ENCODE results near the gene UBE2G2. TPM values are rescaled to one million over a fixed set of nuclear protein-coding genes. Genes with fewer than 3 reads are reported as not detected.

The UBE2G2 gene
- total RNA-seq, 3 donors from 2014 or later = 64.2 to 85.4 (median 66.8) TPM

DNA sequence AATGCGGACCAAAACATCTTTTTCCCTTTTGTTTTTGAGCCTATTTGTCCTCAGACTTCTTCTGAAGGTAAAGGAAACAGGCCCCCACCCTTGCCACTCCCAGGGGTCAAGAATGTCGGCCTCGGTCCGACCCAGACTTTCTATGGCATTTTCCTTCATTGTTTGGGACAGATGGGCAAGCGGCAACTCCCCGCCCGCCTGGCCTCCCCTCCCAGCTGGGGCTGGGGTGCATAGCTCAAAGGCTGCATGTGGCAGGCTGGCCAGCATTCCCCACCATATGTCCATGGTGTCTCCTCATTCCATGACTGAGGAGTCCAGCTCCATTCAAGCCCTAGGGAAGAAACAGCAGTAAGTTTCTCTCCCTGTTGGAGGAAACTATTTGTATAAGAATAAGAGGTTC is 60.9 kb downstream of the UBE2G2 start:
- intact Hi-C loops (cut with DNase I, micrococcal nuclease) = no loop called here
- Histone ChIP-seq H3K36me3 (ENCODE audit: low read depth) (no peaks in the 10 kb centered on the region), H3K4me1 (ENCODE audit: low read depth) (no peaks in the 10 kb centered on the region), H3K4me3 (no peak overlapping the region), H3K9me3 (peaks cover 10% of the 10 kb centered on the region)
- no peak for TF ChIP-seq CTCF (IDR thresholded peaks at IDR 0.05)
- DNase-seq (no peak), ATAC-seq (no peak)

- no peak for ATAC-seq
- TF ChIP-seq CTCF (IDR thresholded peaks at IDR 0.05) = no peak
- intact Hi-C loops (cut with DNase I, micrococcal nuclease) = no loop called here
Measured at GRCh38 chr21:44739316-44739715, 62.3 kb downstream of the UBE2G2 start.

GRCh38 chr21:44738621-44739020 is 63.0 kb downstream of the UBE2G2 start:
- no peaks in the 10 kb centered on the region for H3K4me1 ChIP-seq (ENCODE audit: low read depth)
- no peak for TF ChIP-seq CTCF (IDR thresholded peaks at IDR 0.05)
- no peak for DNase-seq
- intact Hi-C loops (cut with DNase I, micrococcal nuclease) = no loop called here
- H3K4me3 ChIP-seq = no peak overlapping the region
- H3K9me3 ChIP-seq = peaks cover 10% of the 10 kb centered on the region
- ATAC-seq = no peak
- H3K36me3 ChIP-seq (ENCODE audit: low read depth) = no peaks in the 10 kb centered on the region

More at GRCh38 chr21:44739316-44739715, 62.3 kb downstream of the UBE2G2 start:
- Histone ChIP-seq H3K4me3 (no peak overlapping the region), H3K4me1 (ENCODE audit: low read depth) (no peaks in the 10 kb centered on the region), H3K9me3 (peaks cover 10% of the 10 kb centered on the region), H3K36me3 (ENCODE audit: low read depth) (no peaks in the 10 kb centered on the region)
- DNase-seq = no peak

GRCh38 chr21:44737706-44738354 is 63.8 kb downstream of the UBE2G2 start:
- intact Hi-C loops (cut with DNase I, micrococcal nuclease) = no loop called here
- H3K4me3 ChIP-seq = no peak overlapping the region
- no peaks in the 10 kb centered on the region for H3K36me3 ChIP-seq (ENCODE audit: low read depth)
- ATAC-seq (no peak), DNase-seq (no peak)
- TF ChIP-seq CTCF (IDR thresholded peaks at IDR 0.05) = no peak
- H3K9me3 ChIP-seq = peaks cover 10% of the 10 kb centered on the region
- H3K4me1 ChIP-seq (ENCODE audit: low read depth) = no peaks in the 10 kb centered on the region

DNA sequence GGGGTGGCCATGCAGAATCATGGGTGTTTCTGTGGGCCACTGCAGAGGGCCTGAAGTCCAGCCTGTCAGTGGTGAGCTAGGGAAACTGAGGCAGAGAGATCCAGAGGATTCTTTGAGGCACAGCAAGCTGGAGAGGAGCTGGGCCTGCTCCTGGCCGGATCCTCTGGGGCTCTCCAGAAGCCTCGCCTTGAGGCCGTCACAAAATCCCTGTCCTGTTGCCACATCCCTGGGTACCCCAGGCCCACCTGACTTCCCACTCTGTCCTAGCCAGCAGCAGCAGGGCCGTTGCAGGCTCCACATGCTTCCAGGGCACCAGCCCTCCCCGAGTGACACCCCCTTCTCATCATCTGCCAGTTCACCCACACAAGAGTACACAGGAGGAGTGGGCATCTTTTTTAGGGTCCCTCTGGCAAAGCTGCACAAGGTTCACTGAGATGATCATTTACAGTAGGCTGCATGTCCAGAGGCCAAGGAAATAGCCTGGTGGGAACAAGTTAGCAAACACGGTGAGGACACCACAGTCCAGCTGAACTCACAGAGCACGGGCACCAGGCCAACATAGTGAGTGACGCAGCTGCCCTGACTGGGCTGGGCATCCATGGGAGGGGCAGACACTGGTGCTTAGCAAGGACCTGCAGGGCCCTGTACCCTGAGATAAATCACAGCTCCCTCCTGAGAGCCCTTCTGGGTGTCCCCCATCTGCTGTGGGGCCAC is 65.2 kb downstream of the UBE2G2 start:
- H3K4me1 ChIP-seq (ENCODE audit: low read depth) = no peaks in the 10 kb centered on the region
- intact Hi-C loops (cut with DNase I, micrococcal nuclease) = no loop called here
- DNase-seq (peak; percentile 73 to 78 (median 78)), ATAC-seq (peak; percentile 97)
- TF ChIP-seq CTCF (IDR thresholded peaks at IDR 0.05) = no peak
- no peaks in the 10 kb centered on the region for H3K36me3 ChIP-seq (ENCODE audit: low read depth)
- H3K9me3 ChIP-seq = peaks cover 10% of the 10 kb centered on the region
- H3K4me3 ChIP-seq = no peak overlapping the region
